ENCODE measurements around the gene GRM8.

GRM8 gene

GRCh38 chr7:126449611-126450268 is 803.0 kb downstream of the GRM8 start:
- no peak for DNase-seq (ENCODE audit: low spot score)
- no peak overlapping the region for H3K27ac ChIP-seq
- H3K4me3 ChIP-seq: no peak overlapping the region
- TF ChIP-seq CTCF (IDR thresholded peaks at IDR 0.05): no peak

GRCh38 chr7:126447984-126448383 is 804.8 kb downstream of the GRM8 start:
- Histone ChIP-seq H3K4me3 (no peak overlapping the region), H3K27ac (no peak overlapping the region)
- TF ChIP-seq CTCF (IDR thresholded peaks at IDR 0.05): no peak
- DNase-seq (ENCODE audit: low spot score): no peak

GRCh38 chr7:126445991-126446390 is 806.8 kb downstream of the GRM8 start:
- no peak overlapping the region for H3K27ac ChIP-seq
- no peak for TF ChIP-seq CTCF (IDR thresholded peaks at IDR 0.05)
- H3K4me3 ChIP-seq: no peak overlapping the region
- no peak for DNase-seq (ENCODE audit: low spot score)

GRCh38 chr7:126443951-126444350 is 808.8 kb downstream of the GRM8 start:
- no peak for TF ChIP-seq CTCF (IDR thresholded peaks at IDR 0.05)
- Histone ChIP-seq H3K4me3 (no peak overlapping the region), H3K27ac (no peak overlapping the region)
- DNase-seq (ENCODE audit: low spot score): no peak

- TF ChIP-seq CTCF (IDR thresholded peaks at IDR 0.05): no peak
- DNase-seq (ENCODE audit: low spot score): no peak
- Histone ChIP-seq H3K27ac (no peak overlapping the region), H3K4me3 (no peak overlapping the region)
Observed at GRCh38 chr7:126442908-126443307, 809.8 kb downstream of the GRM8 start.

GRCh38 chr7:126441745-126442144 is 811.0 kb downstream of the GRM8 start:
- no peak for TF ChIP-seq CTCF (IDR thresholded peaks at IDR 0.05)
- Histone ChIP-seq H3K4me3 (no peak overlapping the region), H3K27ac (no peak overlapping the region)
- DNase-seq (ENCODE audit: low spot score): no peak

GRCh38 chr7:126440542-126440941 is 812.2 kb downstream of the GRM8 start:
- DNase-seq (ENCODE audit: low spot score): no peak
- Histone ChIP-seq H3K27ac (no peak overlapping the region), H3K4me3 (no peak overlapping the region)
- TF ChIP-seq CTCF (IDR thresholded peaks at IDR 0.05): no peak

Measured in coronary artery (tissue), 2 donors.